ENCODE data around the gene TESK2.
"Not testable (repeated sequence)": the region's sequence is repeated elsewhere in the genome, so short reads cannot be mapped to it uniquely, and the experiment has no call there.

TESK2 gene

DNA sequence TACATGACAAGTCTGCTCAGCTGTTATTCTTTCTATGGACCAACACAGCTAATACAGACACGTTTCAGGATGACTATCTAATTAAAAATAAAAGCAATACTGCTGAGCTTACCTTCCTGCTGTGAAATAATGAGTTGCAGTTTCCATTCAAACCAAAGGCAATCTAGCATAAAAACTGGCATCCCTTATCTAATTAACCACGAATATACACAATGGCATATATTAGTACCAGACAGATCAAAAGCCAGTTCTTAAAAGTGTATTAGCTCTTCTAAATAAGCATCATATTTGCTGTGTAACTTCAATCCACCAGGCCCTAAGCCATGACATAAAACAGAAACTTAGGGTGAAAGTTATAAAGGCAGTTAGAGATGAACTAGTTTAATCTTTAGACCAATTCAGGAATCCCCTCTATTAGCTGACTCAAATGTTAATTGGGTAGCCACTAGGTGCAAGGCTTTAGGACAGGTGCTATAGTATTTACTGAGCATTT is 20.6 kb downstream of the TESK2 start:
- no peak for DNase-seq

DNA sequence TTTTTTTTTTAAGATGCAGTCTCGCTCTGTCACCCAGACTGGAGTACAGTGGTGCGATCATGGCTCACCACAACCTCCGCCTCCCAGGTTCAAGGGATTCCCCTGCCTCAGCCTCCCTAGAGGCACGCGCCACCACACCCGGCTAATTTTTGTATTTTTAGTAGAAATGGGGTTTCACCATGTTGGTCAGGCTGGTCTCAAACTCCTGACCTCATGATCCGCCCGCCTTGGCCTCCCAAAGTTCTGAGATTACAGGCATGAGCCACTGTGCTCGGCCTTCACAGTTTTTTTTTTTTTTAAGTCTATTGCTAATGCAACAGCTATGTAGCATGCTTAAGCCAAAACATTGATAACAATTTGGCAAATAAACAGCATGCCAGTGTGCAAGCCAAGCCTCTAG is 23.6 kb downstream of the TESK2 start:
- DNase-seq = not testable (repeated sequence)

GRCh38 chr1:45465277-45465676 is 25.7 kb downstream of the TESK2 start:
- no peak for DNase-seq

GRCh38 chr1:45458894-45459293 is 32.1 kb downstream of the TESK2 start:
- no peak for DNase-seq

DNA sequence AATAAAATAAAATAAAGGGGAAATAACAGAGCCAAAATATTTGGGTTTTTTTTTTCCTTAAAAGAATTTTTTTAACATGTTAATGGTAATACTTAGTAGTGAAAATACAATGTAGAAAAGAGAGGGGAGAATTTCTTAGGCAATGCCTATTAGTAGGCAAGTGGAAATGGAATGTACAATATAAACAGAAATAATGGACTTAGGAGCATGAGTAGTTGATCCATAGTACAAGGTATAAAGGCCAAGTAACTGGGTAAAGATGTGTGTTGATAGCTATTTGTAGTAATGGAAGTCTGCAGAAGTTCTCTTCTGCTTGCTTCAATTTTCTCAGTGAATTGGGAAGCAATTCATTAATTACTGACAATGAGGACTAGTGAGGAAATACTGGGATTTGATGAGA is 34.4 kb downstream of the TESK2 start:
- DNase-seq = no peak

GRCh38 chr1:45455162-45455561 is 35.8 kb downstream of the TESK2 start:
- no peak for DNase-seq

DNA sequence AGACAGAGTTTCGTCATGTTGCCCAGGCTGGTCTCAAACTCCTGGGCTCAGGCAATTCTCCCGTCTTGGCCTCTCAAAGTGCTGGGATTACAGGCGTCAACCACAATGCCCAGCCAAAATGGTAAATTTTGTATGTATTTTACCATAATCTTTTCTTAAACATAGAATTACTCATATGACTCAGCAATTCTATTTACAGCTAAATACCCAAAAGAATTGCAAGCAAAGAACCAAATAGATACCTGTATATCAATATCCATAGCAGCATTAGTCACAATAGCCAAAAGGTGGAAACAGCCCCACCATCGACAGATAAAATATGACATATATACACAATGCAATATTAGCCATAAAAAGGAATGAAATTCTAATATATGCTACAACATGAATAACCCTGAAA is 36.5 kb downstream of the TESK2 start:
- DNase-seq = no peak

GRCh38 chr1:45452503-45452902 is 38.5 kb downstream of the TESK2 start:
- no peak for DNase-seq

- no peak for DNase-seq
Observed at GRCh38 chr1:45448357-45448756, 42.6 kb downstream of the TESK2 start.

- no peak for DNase-seq
Observed at GRCh38 chr1:45446950-45447672, 43.9 kb downstream of the TESK2 start.

GRCh38 chr1:45446530-45446929 is 44.4 kb downstream of the TESK2 start:
- no peak for DNase-seq

DNA sequence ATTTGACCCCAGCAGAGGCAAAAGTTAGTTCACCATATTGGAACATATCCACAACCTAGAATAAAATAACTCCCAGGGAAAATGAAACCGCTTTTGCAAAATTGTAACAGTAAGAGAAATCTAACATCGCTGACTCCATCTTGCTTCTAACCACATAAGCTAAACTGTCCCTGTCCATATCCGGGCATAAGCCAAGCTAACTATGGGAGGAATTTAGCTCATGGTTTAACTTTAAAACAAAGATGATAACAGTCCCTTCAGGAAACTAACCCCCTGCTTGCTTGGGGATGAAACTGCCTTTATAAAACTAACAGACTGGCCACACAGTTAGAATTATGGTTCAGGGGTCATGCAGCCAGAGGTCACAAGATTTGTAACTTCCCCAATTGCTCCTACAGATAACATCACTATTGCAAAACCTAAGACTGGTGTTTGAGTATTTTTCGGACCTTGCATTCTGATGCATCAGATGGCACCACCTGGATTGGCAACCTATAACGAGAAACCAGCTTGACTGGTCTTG is 46.3 kb downstream of the TESK2 start:
- DNase-seq = no peak

DNA sequence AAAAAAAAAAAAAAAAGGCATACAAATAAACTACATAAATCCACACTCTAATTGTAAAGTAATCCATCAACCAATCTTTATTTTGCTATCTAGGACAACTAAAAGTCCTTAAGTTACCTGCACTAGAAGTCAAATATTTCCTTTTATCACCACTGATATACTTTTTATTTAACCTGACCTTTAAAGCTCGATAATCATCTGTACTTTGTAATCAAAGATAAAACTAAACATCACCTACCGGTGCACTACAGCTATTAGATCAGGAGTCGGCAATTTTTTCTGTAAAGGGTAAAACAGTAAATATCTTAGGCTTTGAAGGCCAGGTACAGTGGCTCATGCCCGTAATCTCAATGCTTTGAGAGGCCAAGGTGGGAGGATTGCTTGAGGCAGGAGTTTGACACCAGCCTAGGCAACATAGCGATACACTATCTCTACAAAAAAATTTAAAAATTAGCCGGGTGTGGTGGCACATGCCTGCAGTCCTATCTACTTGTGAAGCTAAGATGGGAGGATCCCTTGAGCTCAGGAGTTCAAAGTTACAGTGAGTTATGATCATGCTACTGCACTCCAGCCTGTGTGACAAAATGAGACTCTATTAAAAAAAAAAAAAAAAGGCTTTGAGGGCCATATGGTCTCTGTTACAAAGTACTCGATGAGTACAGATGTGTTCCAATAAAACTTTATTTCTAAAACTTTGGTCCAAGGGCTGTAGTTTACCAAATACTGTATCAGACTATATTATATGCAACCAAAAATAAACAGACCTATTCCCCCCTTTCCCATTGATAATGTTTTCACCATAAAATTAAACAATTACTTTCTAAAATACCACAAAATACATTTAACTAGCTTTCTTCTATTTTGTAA is 47.1 kb downstream of the TESK2 start:
- DNase-seq = no peak

DNA sequence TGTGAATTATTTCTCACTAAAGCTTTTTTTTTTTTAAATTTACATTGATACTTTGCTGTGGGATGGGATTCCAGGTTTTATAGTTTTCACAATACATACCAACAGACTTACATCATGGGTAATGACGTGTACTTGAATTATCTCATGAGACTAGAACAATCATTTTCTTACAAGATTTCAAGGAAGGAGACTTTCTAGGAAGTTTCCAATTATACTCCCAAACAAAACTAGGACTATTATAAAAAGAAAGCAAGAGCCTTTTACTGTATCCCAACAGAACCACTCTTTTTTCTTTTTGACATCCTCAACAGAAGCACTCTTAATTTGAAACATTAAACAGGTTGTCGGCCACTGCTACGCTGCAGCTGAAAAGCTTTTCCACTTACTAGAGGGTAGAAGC is 48.7 kb downstream of the TESK2 start:
- DNase-seq = no peak

DNA sequence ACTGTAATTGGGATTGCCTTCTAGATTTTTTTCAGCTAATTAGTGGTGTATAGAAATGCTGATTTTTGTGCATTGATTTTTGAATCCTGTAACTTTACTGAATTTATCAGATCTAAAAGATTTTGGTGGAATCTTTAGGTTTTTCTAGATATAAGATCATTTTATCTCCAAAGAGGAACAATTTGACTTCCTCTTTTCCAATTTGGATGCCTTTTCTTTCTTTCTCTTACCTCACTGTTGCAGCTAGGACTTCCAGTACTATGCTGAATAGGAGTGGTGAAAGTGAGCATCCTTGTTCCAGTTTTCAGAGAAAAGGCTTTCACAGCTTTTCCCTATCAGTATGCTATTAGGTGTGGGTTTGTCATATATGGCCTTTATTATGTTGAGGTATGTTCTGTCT is 53.6 kb downstream of the TESK2 start:
- no peak for DNase-seq

- DNase-seq = no peak
Observed at GRCh38 chr1:45430490-45430889, 60.5 kb downstream of the TESK2 start.

GRCh38 chr1:45429561-45430159 is 61.3 kb downstream of the TESK2 start:
- DNase-seq = no peak

GRCh38 chr1:45423906-45424678 is 66.9 kb downstream of the TESK2 start:
- no peak for DNase-seq

DNA sequence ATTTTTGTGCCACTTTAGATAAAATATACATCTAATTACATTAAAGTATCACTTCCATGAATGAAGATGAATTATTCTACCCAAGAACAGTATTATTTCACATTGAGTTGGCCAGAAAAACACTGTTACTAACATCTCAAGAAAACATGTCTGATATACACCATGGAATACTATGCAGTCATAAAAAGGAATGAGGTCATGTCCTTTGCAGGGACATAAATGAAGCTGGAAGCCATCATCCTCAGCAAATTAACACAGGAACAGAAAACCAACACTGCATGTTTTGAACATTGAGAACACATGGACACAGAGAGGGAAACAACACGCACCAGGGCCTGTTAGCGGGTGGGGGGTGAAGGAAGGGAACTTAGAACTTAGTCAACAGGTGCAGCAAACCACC is 69.0 kb downstream of the TESK2 start:
- no peak for DNase-seq

DNA sequence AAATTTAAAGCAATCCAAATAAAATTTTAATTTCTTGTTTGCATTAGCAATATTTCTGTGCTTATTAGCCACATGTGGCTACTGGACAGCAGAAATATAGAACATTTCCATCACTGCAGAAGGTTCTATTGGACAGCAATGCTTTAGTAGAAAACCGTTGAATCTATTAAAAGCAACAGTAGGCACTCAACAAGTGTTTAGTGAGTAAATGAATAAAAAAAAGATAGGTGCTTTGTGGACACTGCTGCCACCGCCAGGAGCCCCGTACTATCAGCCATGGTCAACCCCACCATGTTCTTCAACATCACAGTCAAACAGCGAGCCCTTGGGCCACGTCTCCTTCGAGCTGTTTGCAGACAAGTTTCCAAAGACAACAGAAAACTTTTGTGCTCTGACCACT is 76.2 kb downstream of the TESK2 start:
- no peak for DNase-seq

- DNase-seq = no peak
Observed at GRCh38 chr1:45412899-45413298, 78.1 kb downstream of the TESK2 start.

GRCh38 chr1:45411510-45411899 is 79.5 kb downstream of the TESK2 start:
- DNase-seq = no peak
